ENCODE results near the gene ZW10.

Gene ZW10

GRCh38 chr11:113729456-113729855, 44.0 kb downstream of the ZW10 start:
- no peak for DNase-seq (ENCODE audit: extremely low read depth, low read depth)
- no peak for TF ChIP-seq CTCF (IDR thresholded peaks at IDR 0.05; ENCODE audit: low read depth, low read length, missing control alignments)
- H3K4me3 ChIP-seq (replicated peaks; ENCODE audit: low read depth, low read length) = no peak overlapping the region

GRCh38 chr11:113728814-113729213, 44.7 kb downstream of the ZW10 start:
- DNase-seq (ENCODE audit: extremely low read depth, low read depth) = no peak
- H3K4me3 ChIP-seq (replicated peaks; ENCODE audit: low read depth, low read length) = no peak overlapping the region
- no peak for TF ChIP-seq CTCF (IDR thresholded peaks at IDR 0.05; ENCODE audit: low read depth, low read length, missing control alignments)

GRCh38 chr11:113725913-113726312, 47.6 kb downstream of the ZW10 start:
- no peak overlapping the region for H3K4me3 ChIP-seq (replicated peaks; ENCODE audit: low read depth, low read length)
- TF ChIP-seq CTCF (IDR thresholded peaks at IDR 0.05; ENCODE audit: low read depth, low read length, missing control alignments) = no peak
- no peak for DNase-seq (ENCODE audit: extremely low read depth, low read depth)

GRCh38 chr11:113725407-113725806, 48.1 kb downstream of the ZW10 start:
- no peak for DNase-seq (ENCODE audit: extremely low read depth, low read depth)
- H3K4me3 ChIP-seq (replicated peaks; ENCODE audit: low read depth, low read length) = no peak overlapping the region
- no peak for TF ChIP-seq CTCF (IDR thresholded peaks at IDR 0.05; ENCODE audit: low read depth, low read length, missing control alignments)

GRCh38 chr11:113724778-113725177, 48.7 kb downstream of the ZW10 start:
- TF ChIP-seq CTCF (IDR thresholded peaks at IDR 0.05; ENCODE audit: low read depth, low read length, missing control alignments) = no peak
- no peak overlapping the region for H3K4me3 ChIP-seq (replicated peaks; ENCODE audit: low read depth, low read length)
- no peak for DNase-seq (ENCODE audit: extremely low read depth, low read depth)

- no peak for DNase-seq (ENCODE audit: extremely low read depth, low read depth)
- H3K4me3 ChIP-seq (replicated peaks; ENCODE audit: low read depth, low read length) = no peak overlapping the region
- TF ChIP-seq CTCF (IDR thresholded peaks at IDR 0.05; ENCODE audit: low read depth, low read length, missing control alignments) = no peak
Measured at GRCh38 chr11:113723787-113724186, 49.7 kb downstream of the ZW10 start.

- no peak overlapping the region for H3K4me3 ChIP-seq (replicated peaks; ENCODE audit: low read depth, low read length)
- TF ChIP-seq CTCF (IDR thresholded peaks at IDR 0.05; ENCODE audit: low read depth, low read length, missing control alignments) = no peak
- DNase-seq (ENCODE audit: extremely low read depth, low read depth) = no peak
Measured at GRCh38 chr11:113722934-113723333, 50.6 kb downstream of the ZW10 start.
